Breast epithelium (tissue), 4 donors: ENCODE measurements around the gene BCL2L13. TPM values are rescaled to one million over a fixed set of nuclear protein-coding genes. Genes with fewer than 3 reads are reported as not detected.

Experiments used
- DNase-seq, 2 donors: peaks; one replicate each; pipeline ENCODE4 v3.0.0-alpha.2; 2019; ENCODE audit warnings: low spot score in 2 of 2
- H3K27ac ChIP-seq, 2 donors: fragments of 200-600 bp; sonication (generic) in 1 of 2; one replicate each; pipeline ENCODE4 v1.5.1; 2016 to 2019; ENCODE audit warnings: mild to moderate bottlenecking in 1 of 2
- H3K27me3 ChIP-seq, 2 donors: fragments of 200-600 bp; sonication (generic) in 1 of 2; one replicate each; pipeline versions ENCODE4 v1.5.1 to v1.6.0; 2017 to 2019; ENCODE audit warnings: control low read depth in 1 of 2, mild to moderate bottlenecking in 1 of 2
- H3K36me3 ChIP-seq: fragments of 200-600 bp; one replicate; pipeline ENCODE4 v1.5.1; 2019
- H3K4me1 ChIP-seq, 2 donors: fragments of 200-600 bp; sonication (generic); one replicate each; pipeline ENCODE4 v1.5.1; 2016 to 2019; ENCODE audit warnings: control low read depth in 1 of 2
- H3K4me3 ChIP-seq, 3 donors: fragments of 200-600 bp; sonication (generic); 1 replicate in 2 of 3; 2 replicates in 1 of 3; pipeline ENCODE4 v1.5.1; 2016 to 2019; ENCODE audit warnings: mild to moderate bottlenecking in 3 of 3, moderate library complexity in 2 of 3
- H3K9me3 ChIP-seq, 2 donors: fragments of 200-600 bp; sonication (generic) in 1 of 2; one replicate each; pipeline ENCODE4 v1.5.1; 2016 to 2019; ENCODE audit warnings: control low read depth in 1 of 2
- POLR2A ChIP-seq: fragments of 450-650 bp; IDR thresholded peaks from one replicate; pipeline ENCODE4 v1.6.1; 2016; ENCODE audit warnings: antibody characterized with exemption, mild to moderate bottlenecking, moderate library complexity
- POLR2AphosphoS5 ChIP-seq, 3 donors: sonication (generic); formaldehyde crosslinking; IDR thresholded peaks; one replicate each; pipeline ENCODE4 v1.6.1; 2017; ENCODE audit warnings: antibody characterized with exemption in 3 of 3
- intact Hi-C: fragments of 100-400 bp; cut with DNase I; formaldehyde crosslinking; loops from one replicate; pipeline ENCODE4 v1.15.1; 2023; ENCODE audit warnings: low total_unique reads
- total RNA-seq, 3 donors: library from RNA; depleted of rRNA; stranded (reverse); fragments of >200 nt; gene quantifications; one replicate each; pipeline ENCODE4 v1.1.0, GENCODE V29; 2016
- TF ChIP-seq, protein P1 (sequence below), 3 donors: fragments of 450-650 bp; IDR thresholded peaks; one replicate each; pipeline ENCODE4 v1.5.1; 2016 to 2017; ENCODE audit warnings: antibody characterized with exemption in 3 of 3, mild to moderate bottlenecking in 3 of 3, moderate library complexity in 3 of 3

BCL2L13 gene
- total RNA-seq, 3 donors from 2014 or later = 46.9 to 140 (median 61.6) TPM

DNA sequence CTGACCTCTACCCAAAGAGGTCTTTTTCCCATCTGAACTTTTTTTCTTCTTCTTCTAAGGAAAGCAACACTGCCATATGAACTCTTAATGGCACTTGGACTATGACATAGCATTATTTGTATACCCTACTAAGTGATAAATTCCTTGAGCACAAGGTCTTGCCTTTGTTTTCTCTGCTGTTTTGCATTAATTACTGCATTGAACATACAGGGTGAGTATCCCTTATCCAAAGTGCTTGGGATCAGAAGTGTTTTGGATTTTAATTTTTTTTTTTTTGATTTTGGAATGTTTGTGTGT is 86.9 kb downstream of the BCL2L13 start:
- peaks cover 6% of the 10 kb centered on the region for H3K36me3 ChIP-seq
- no peak overlapping the region for H3K27ac ChIP-seq
- H3K9me3 ChIP-seq = no peaks in the 10 kb centered on the region
- H3K4me1 ChIP-seq = no peaks in the 10 kb centered on the region
- intact Hi-C loops = no loop called here
- no peak for DNase-seq
- no peaks in the 10 kb centered on the region for H3K27me3 ChIP-seq
- no peak overlapping the region for H3K4me3 ChIP-seq
- TF ChIP-seq, protein P1, sequence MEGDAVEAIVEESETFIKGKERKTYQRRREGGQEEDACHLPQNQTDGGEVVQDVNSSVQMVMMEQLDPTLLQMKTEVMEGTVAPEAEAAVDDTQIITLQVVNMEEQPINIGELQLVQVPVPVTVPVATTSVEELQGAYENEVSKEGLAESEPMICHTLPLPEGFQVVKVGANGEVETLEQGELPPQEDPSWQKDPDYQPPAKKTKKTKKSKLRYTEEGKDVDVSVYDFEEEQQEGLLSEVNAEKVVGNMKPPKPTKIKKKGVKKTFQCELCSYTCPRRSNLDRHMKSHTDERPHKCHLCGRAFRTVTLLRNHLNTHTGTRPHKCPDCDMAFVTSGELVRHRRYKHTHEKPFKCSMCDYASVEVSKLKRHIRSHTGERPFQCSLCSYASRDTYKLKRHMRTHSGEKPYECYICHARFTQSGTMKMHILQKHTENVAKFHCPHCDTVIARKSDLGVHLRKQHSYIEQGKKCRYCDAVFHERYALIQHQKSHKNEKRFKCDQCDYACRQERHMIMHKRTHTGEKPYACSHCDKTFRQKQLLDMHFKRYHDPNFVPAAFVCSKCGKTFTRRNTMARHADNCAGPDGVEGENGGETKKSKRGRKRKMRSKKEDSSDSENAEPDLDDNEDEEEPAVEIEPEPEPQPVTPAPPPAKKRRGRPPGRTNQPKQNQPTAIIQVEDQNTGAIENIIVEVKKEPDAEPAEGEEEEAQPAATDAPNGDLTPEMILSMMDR (IDR thresholded peaks at IDR 0.05) = no peak
- TF ChIP-seq POLR2A (no peak), POLR2AphosphoS5 (IDR thresholded peaks at IDR 0.05) (no peak)

DNA sequence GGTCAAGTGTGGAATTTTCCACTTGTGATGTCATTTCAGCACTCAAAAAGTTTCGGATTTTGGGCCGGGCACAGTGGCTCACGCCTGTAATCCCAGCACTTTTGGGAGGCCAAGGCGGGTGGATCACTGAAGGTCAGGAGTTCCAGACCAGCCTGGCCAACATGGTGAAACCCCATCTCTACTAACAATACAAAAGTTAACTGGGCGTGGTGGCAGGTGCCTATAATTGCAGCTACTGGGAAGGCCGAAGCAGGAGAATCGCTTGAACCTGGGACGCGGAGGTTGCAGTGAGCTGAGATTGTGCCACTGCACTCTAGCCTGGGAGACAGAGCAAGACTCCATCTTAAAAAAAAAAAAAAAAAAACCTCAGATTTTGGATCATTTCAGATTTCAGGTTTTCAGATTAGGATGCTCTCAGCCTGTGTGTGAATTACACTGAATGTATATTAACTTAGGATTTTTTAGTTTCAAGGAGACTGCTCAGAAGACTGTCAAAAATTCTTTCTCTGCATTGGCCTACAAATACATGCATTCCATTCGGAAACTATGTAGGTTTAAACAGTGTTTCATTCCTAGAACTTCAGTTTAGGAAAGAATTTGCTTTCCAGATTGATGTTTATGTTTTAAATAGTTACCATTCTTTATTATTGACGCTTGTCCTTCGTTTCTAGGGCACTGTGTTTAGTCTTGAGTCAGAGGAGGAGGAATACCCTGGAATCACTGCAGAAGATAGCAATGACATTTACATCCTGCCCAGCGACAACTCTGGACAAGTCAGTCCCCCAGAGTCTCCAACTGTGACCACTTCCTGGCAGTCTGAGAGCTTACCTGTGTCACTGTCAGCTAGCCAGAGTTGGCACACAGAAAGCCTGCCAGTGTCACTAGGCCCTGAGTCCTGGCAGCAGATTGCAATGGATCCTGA is 87.7 kb downstream of the BCL2L13 start:
- Histone ChIP-seq H3K4me1 (no peaks in the 10 kb centered on the region), H3K9me3 (no peaks in the 10 kb centered on the region), H3K27ac (peak overlapping the region in 1 of 2 donors; percentile 3), H3K4me3 (no peak overlapping the region), H3K27me3 (no peaks in the 10 kb centered on the region), H3K36me3 (peaks cover 6% of the 10 kb centered on the region)
- DNase-seq = no peak
- TF ChIP-seq POLR2AphosphoS5 (IDR thresholded peaks at IDR 0.05) (no peak), POLR2A (no peak)
- TF ChIP-seq, protein P1 (IDR thresholded peaks at IDR 0.05) = no peak
- intact Hi-C loops = no loop called here

DNA sequence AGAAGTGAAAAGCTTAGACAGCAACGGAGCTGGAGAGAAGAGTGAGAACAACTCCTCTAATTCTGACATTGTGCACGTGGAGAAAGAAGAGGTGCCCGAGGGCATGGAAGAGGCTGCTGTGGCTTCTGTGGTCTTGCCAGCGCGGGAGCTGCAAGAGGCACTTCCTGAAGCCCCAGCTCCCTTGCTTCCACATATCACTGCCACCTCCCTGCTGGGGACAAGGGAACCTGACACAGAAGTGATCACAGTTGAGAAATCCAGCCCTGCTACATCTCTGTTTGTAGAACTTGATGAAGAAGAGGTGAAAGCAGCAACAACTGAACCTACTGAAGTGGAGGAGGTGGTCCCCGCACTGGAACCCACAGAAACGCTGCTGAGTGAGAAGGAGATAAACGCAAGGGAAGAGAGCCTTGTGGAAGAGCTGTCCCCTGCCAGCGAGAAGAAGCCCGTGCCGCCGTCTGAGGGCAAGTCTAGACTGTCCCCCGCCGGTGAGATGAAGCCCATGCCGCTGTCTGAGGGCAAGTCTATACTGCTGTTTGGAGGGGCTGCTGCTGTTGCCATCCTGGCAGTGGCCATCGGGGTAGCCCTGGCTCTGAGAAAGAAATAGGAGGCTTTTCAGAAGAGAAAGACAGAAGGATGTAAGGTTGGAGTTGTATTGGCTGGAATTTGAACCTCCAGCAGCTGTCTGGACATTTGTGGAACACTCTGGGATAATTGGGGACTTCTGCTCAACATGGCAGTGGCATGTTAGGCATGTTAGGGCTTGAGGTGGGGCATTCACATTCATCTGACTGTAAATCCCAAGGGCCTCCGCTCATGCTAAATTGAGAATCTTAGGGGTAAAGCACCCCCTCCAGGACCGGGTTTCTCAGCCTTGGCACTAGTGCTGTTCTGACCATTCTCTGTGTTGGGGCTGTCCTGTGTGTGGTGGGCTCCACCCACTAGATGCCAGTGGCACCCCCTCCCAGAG is 88.7 kb downstream of the BCL2L13 start:
- Histone ChIP-seq H3K27ac (peak overlapping the region; percentile 3 to 25), H3K36me3 (peaks cover 6% of the 10 kb centered on the region), H3K4me3 (no peak overlapping the region), H3K9me3 (no peaks in the 10 kb centered on the region), H3K27me3 (no peaks in the 10 kb centered on the region), H3K4me1 (no peaks in the 10 kb centered on the region)
- intact Hi-C loops = no loop called here
- no peak for TF ChIP-seq POLR2AphosphoS5 (IDR thresholded peaks at IDR 0.05)
- no peak for TF ChIP-seq POLR2A
- TF ChIP-seq, protein P1 (IDR thresholded peaks at IDR 0.05) = no peak
- no peak for DNase-seq

DNA sequence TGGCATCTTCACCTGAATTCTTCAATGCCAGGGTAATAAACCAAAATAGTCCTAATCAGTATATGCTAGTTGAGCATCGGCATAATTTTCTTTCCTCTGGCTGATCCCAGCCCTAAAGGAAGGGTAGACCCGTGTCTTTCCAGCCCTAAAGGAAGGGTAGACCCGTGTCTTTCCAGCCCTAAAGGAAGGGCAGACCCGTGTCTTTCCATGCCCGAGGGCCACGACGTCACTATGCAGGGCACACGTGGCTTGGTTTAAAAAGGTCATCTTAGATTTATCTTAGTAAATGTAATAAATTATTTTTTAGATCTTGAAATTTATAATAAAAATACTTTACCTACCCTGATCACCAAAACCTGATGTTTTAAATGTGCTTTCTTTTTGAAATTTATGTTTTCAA is 90.2 kb downstream of the BCL2L13 start:
- no peak overlapping the region for H3K4me3 ChIP-seq
- TF ChIP-seq, protein P1 (IDR thresholded peaks at IDR 0.05) = no peak
- no peak for TF ChIP-seq POLR2AphosphoS5 (IDR thresholded peaks at IDR 0.05)
- no peak for TF ChIP-seq POLR2A
- no peak for DNase-seq
- H3K27me3 ChIP-seq = no peaks in the 10 kb centered on the region
- H3K27ac ChIP-seq = no peak overlapping the region
- H3K4me1 ChIP-seq = no peaks in the 10 kb centered on the region
- peaks cover 6% of the 10 kb centered on the region for H3K36me3 ChIP-seq
- no peaks in the 10 kb centered on the region for H3K9me3 ChIP-seq
- intact Hi-C loops = no loop called here

DNA sequence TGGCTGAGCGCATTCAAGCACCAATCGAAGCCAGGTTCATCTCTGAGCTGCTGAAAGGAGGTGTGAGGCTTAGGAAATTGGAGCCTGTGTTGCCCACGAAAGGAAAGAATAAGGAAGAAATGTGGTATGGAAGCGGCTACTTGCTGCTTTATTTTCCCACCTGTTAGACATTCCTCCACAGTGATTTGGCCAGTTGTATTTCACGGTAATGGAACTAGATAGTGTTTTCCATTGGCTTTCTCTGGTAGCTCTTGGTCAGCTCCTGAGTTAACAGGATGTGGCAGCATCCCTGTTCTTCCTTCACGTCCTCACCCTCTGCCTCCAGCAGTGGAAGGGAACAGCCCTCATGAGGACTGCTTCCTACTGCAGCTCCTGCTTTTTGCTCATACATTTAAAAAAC is 91.0 kb downstream of the BCL2L13 start:
- H3K4me3 ChIP-seq = no peak overlapping the region
- H3K27me3 ChIP-seq = no peaks in the 10 kb centered on the region
- DNase-seq = no peak
- TF ChIP-seq POLR2AphosphoS5 (IDR thresholded peaks at IDR 0.05) = no peak
- TF ChIP-seq POLR2A = no peak
- TF ChIP-seq, protein P1 (IDR thresholded peaks at IDR 0.05) = no peak
- no peak overlapping the region for H3K27ac ChIP-seq
- H3K9me3 ChIP-seq = no peaks in the 10 kb centered on the region
- intact Hi-C loops = no loop called here
- H3K36me3 ChIP-seq = peaks cover 6% of the 10 kb centered on the region
- H3K4me1 ChIP-seq = no peaks in the 10 kb centered on the region
